Kidney epithelial cell (primary cell): ENCODE measurements around the gene TTC23L. TPM values are rescaled to one million over a fixed set of nuclear protein-coding genes. Genes with fewer than 3 reads are reported as not detected.

Source experiments
- DNase-seq: peaks from one replicate; pipeline ENCODE4 v3.0.0-alpha.2; 2010; ENCODE audit warnings: low read depth
- H3K27me3 ChIP-seq: 2 replicates; pipeline ENCODE4 v1.6.0; 2011; ENCODE audit warnings: low read length; ENCODE audit not compliant: control insufficient read depth, insufficient read depth
- H3K36me3 ChIP-seq: 2 replicates; pipeline ENCODE4 v1.5.1; 2011; ENCODE audit warnings: low read length; ENCODE audit not compliant: control insufficient read depth, insufficient read depth
- H3K4me3 ChIP-seq: 2 replicates; pipeline ENCODE4 v1.5.1; 2011; ENCODE audit warnings: low read depth, mild to moderate bottlenecking, control low read depth, low read length
- CTCF ChIP-seq: IDR thresholded peaks from 2 replicates; pipeline ENCODE4 v1.5.1; 2011; ENCODE audit warnings: mild to moderate bottlenecking, moderate library complexity, low read length, control low read depth, inconsistent platforms; ENCODE audit not compliant: insufficient read depth, poor library complexity, severe bottlenecking
- total RNA-seq: library from RNA; depleted of rRNA; stranded (reverse); fragments of >200 nt; gene quantifications from 2 replicates; pipeline ENCODE4 v1.2.3, GENCODE V29; 2015

Gene TTC23L
- total RNA-seq, 1 donor from 2014 or later, result 2.1 TPM

GRCh38 chr5:34803974-34804732 is 34.8 kb upstream of the TTC23L start:
- no peak for TF ChIP-seq CTCF
- H3K36me3 ChIP-seq, result peaks cover 3% of the 10 kb centered on the region
- H3K27me3 ChIP-seq, result no peaks in the 10 kb centered on the region
- DNase-seq, result no peak
- H3K4me3 ChIP-seq, result no peak overlapping the region

DNA sequence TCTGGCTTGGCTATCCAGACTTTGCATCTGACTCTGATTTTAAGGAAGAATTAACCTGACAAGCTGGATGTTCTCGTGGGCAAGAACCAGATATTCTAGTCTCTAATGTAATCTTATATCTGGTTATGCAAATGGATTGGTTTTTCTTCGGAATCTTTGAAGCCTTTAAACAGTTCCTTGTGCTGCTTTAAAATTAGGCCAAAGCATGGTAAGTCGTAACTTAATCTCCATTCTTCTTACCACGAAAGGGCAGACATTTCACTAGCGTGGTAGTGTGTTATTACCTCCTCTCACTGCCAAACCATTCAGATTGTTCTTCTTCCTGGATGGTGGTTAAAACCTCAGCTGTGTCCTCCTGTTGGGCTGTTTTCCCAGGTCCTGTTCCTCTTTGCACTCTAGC is 34.1 kb upstream of the TTC23L start:
- H3K36me3 ChIP-seq, result peaks cover 3% of the 10 kb centered on the region
- DNase-seq, result no peak
- H3K4me3 ChIP-seq, result no peak overlapping the region
- no peak for TF ChIP-seq CTCF
- no peaks in the 10 kb centered on the region for H3K27me3 ChIP-seq

DNA sequence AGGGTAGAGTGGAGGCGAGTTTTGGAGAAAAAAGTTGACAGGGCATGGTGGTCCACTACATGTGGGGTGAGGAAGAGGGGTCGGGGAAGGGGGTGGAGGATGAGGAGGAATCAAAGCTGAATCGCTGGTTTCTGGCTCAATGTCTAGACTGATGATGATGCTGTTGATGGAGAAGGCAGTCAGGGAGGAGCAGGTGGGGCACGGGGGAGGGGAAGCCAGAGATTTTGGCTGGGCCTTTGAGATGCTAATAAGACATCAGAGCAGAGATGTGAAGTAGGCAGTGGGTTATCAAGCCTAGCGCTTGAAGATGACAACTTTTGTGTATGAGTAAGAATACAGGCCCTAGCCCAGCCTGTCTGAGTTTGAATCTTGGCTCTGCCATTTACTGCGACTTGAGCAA is 32.4 kb upstream of the TTC23L start:
- no peak for DNase-seq
- H3K4me3 ChIP-seq, result no peak overlapping the region
- H3K36me3 ChIP-seq, result peaks cover 3% of the 10 kb centered on the region
- H3K27me3 ChIP-seq, result no peaks in the 10 kb centered on the region
- no peak for TF ChIP-seq CTCF

DNA sequence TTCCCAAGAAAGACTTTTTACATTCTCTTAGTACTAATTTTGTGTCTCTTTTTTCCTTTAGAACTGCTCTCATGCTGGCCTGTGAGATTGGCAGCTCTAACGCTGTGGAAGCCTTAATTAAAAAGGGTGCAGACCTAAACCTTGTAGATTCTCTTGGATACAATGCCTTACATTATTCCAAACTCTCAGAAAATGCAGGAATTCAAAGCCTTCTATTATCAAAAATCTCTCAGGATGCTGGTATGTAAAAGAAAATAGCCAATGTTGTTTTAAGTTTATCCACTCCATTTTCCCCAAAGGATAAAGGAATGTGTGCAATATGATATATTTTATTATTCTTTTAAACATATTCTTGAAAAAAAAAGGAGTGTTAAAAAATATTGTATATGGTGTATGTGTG is 27.3 kb upstream of the TTC23L start:
- no peak for DNase-seq
- Histone ChIP-seq H3K27me3 (no peaks in the 10 kb centered on the region), H3K36me3 (no peaks in the 10 kb centered on the region), H3K4me3 (no peak overlapping the region)
- no peak for TF ChIP-seq CTCF

DNA sequence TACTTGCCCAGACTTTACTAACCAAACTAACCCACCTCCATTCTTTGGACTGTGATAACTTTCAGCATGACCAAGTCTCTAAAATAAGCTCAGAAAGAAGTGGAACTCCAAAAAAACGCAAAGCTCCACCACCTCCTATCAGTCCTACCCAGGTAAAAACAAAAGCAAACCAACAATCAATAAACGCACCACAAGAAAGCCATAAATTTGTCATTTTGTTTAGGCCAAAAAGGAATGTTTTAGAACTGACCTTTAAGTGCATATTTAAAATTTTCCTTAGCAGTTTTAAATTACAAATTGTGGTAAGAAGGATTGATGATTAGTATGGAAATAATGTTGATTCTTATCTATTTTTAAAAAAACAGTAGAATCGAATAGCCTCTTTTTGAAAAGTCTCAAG is 25.5 kb upstream of the TTC23L start:
- TF ChIP-seq CTCF, result no peak
- H3K36me3 ChIP-seq, result no peaks in the 10 kb centered on the region
- no peak overlapping the region for H3K4me3 ChIP-seq
- no peak for DNase-seq
- H3K27me3 ChIP-seq, result no peaks in the 10 kb centered on the region
